Colonic mucosa (tissue), 4 donors: ENCODE data around the gene WDR93. TPM values are rescaled to one million over a fixed set of nuclear protein-coding genes. Genes with fewer than 3 reads are reported as not detected.

Source experiments
- DNase-seq: peaks from one replicate; pipeline ENCODE4 v3.0.0-alpha.2; 2020
- H3K27ac ChIP-seq: fragments of 200-600 bp; one replicate; pipeline ENCODE4 v1.8.0; 2021
- H3K27me3 ChIP-seq: fragments of 200-600 bp; one replicate; pipeline ENCODE4 v1.8.0; 2021
- H3K36me3 ChIP-seq: fragments of 200-600 bp; one replicate; pipeline ENCODE4 v1.8.0; 2021
- H3K4me1 ChIP-seq: fragments of 200-600 bp; one replicate; pipeline ENCODE4 v1.8.0; 2021; ENCODE audit warnings: mild to moderate bottlenecking
- H3K4me3 ChIP-seq: fragments of 200-600 bp; one replicate; pipeline ENCODE4 v1.8.0; 2021
- H3K9ac ChIP-seq, 2 donors: one replicate each; pipeline ENCODE4 v1.7.0; 2013; ENCODE audit warnings: control low read depth in 2 of 2, low read depth in 2 of 2, low read length in 2 of 2
- H3K9me3 ChIP-seq: fragments of 200-600 bp; one replicate; pipeline ENCODE4 v1.8.0; 2021
- intact Hi-C: fragments of 100-400 bp; cut with DNase I; formaldehyde crosslinking; loops from one replicate; pipeline ENCODE4 v1.14.1; 2022
- total RNA-seq, 2 donors: library from RNA; stranded (reverse); fragmentation: NEBNext Ultra II Directional in 1 of 2; extraction: Animal tissue kit (Norgen Biotek cat#: 25700) in 1 of 2; gene quantifications; one replicate each; pipeline ENCODE4 v1.2.1, GENCODE V29; 2021
- TF ChIP-seq, protein P1 (sequence below): fragments of 200-600 bp; IDR thresholded peaks from one replicate; pipeline ENCODE4 v1.8.0; 2022; ENCODE audit warnings: antibody characterized with exemption, mild to moderate bottlenecking
- donor health status: healthy.
- donor health status: DM: no; HTN: no; CAD: no.
- donor health status: DM: no; HTN: no; CAD: no.

The WDR93 gene
- total RNA-seq, 2 donors from 2014 or later = 0.13 TPM; not detected in 1

DNA sequence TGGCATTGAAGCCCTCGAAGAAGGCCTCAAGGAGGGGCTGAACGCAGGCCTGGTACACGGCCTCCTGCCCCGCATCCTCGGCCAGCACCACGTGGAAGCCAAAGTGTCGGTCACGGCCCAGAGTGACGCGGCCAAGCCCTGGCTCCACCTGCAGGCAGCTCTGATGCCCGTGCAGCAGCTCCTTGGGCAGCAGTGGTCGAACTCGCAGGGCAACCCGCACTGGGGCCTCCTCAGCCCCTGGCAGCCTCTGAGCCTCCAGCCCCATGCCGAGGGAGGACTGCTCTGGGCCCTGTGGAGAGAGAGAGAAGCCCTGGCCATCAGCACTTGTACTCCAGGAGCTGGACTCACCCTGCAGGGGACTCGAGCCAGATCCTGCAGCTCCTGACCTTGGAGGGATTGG is 37.9 kb upstream of the WDR93 start:
- Histone ChIP-seq H3K27me3 (peaks cover 12% of the 10 kb centered on the region), H3K9ac (no peak overlapping the region)

DNA sequence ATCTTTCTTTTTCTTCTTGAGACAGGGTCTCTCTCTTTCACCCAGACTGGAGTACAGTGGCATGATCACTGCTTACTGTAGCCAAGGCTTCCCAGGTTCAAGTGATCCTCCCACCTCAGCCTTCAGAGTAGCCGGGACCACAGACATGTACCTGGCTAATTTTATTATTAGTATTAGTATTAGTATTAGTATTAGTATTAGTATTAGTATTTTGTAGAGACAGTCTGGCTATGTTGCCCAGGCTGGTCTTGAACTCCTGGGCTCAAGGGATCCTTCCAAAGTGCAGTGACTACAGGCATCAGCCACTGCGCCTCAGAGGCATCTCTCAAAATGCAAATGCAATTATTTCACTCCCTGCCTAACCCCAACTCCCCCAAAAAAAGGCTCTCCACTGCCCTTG is 37.0 kb upstream of the WDR93 start:
- Histone ChIP-seq H3K9me3 (no peaks in the 10 kb centered on the region), H3K27me3 (peaks cover 12% of the 10 kb centered on the region), H3K36me3 (no peaks in the 10 kb centered on the region), H3K27ac (no peak overlapping the region), H3K4me1 (peaks cover 3% of the 10 kb centered on the region), H3K4me3 (no peak overlapping the region), H3K9ac (no peak overlapping the region)
- TF ChIP-seq, protein P1, sequence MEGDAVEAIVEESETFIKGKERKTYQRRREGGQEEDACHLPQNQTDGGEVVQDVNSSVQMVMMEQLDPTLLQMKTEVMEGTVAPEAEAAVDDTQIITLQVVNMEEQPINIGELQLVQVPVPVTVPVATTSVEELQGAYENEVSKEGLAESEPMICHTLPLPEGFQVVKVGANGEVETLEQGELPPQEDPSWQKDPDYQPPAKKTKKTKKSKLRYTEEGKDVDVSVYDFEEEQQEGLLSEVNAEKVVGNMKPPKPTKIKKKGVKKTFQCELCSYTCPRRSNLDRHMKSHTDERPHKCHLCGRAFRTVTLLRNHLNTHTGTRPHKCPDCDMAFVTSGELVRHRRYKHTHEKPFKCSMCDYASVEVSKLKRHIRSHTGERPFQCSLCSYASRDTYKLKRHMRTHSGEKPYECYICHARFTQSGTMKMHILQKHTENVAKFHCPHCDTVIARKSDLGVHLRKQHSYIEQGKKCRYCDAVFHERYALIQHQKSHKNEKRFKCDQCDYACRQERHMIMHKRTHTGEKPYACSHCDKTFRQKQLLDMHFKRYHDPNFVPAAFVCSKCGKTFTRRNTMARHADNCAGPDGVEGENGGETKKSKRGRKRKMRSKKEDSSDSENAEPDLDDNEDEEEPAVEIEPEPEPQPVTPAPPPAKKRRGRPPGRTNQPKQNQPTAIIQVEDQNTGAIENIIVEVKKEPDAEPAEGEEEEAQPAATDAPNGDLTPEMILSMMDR = no peak
- intact Hi-C loops = no loop called here
- DNase-seq = no peak

More for the DNA sequence above, 37.9 kb upstream of the WDR93 start:
- intact Hi-C loops = no loop called here
- Histone ChIP-seq H3K27ac (no peak overlapping the region), H3K4me1 (peaks cover 3% of the 10 kb centered on the region), H3K4me3 (no peak overlapping the region), H3K9me3 (no peaks in the 10 kb centered on the region), H3K36me3 (no peaks in the 10 kb centered on the region)
- TF ChIP-seq, protein P1 = no peak
- no peak for DNase-seq

DNA sequence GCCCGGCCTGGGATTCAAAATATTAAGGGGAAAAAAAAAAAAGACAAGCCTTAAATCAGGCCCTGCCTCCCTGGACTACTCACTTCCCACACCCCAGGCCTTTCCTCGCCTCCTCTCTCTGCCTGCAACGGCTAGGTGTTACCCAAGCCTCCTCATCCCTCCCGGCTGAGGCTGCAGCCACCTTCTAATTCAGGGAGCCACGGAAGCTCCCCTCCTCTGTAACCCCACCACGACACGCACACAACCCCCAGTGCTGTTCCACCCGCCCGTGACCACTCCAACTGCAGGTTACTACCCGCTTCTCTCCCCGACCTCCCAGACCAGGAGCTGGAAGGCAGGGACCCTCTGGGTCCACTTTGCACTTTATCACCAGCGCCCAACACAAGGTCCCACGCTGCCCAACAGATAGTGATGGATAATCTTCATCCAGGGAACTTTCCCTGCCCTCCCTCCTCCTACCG is 36.3 kb upstream of the WDR93 start:
- no peak for DNase-seq
- no peak overlapping the region for H3K27ac ChIP-seq
- peaks cover 12% of the 10 kb centered on the region for H3K27me3 ChIP-seq
- peaks cover 3% of the 10 kb centered on the region for H3K4me1 ChIP-seq
- TF ChIP-seq, protein P1 = no peak
- no peaks in the 10 kb centered on the region for H3K36me3 ChIP-seq
- intact Hi-C loops = no loop called here
- H3K4me3 ChIP-seq = peak overlapping the region; percentile 52
- H3K9ac ChIP-seq = peak overlapping the region; percentile 9 to 78
- H3K9me3 ChIP-seq = no peaks in the 10 kb centered on the region

DNA sequence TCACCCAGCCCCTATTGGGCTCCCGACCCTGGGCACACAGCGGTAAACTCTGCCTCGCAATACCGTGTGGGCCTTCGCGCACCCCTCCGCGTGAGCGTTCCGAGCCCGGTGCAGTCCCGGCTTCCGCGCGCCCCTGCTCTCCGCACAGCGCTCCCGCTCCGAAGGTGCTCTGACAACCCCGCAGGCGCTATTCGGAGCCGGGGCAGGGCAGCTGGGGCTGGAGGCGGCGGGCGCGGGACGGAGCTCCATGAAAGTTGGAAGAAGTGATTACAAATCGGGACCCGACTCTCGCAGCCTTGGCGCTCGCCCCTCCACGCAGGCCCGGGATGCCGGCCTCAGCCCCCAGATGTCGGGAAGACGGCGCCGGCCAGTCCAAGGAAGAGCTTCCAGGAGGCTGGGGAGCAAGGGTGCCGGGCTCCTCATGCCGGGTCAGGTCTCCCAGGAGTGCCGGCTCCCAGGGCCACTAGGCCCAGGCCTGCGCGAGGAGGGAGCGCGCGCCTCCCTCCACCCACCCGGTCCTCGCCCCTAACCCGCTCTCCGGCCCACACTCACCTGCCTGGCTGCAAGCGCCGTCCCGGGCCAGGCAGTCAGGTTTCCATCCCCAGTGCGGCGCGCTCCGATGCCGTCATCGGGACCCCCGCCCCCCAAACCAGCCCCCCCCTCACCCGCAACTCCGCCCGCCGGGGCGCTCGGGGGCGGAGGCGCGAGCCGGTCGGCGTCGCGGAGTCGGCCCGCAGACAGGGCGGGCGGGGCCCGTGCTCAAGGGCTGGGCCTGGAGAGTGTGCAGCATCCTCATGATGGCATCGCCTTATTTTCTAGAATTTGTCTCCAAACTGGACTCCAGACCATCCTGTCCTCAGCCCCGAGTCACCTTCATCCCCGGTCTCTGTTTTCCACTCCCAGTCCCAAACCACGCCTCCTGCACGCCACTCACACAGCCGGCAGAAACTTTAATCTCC is 35.5 kb upstream of the WDR93 start, which contains the start of gene KIF7:
Gene KIF7 (minus strand): TSS at position 621 of the 959 bp plus-strand sequence. CDS start 2,537 bp downstream, outside the sequence.
- peaks cover 12% of the 10 kb centered on the region for H3K27me3 ChIP-seq
- intact Hi-C loops = no loop called here
- H3K4me3 ChIP-seq = peak within 1 kb of the TSS; percentile 52
- TF ChIP-seq, protein P1 = no peak
- H3K36me3 ChIP-seq = no peaks in the 10 kb centered on the region
- H3K27ac ChIP-seq = no peak within 1 kb of the TSS
- H3K9ac ChIP-seq = peak within 1 kb of the TSS; percentile 46 to 78
- H3K9me3 ChIP-seq = no peaks in the 10 kb centered on the region
- no peak for DNase-seq
- peaks cover 3% of the 10 kb centered on the region for H3K4me1 ChIP-seq

DNA sequence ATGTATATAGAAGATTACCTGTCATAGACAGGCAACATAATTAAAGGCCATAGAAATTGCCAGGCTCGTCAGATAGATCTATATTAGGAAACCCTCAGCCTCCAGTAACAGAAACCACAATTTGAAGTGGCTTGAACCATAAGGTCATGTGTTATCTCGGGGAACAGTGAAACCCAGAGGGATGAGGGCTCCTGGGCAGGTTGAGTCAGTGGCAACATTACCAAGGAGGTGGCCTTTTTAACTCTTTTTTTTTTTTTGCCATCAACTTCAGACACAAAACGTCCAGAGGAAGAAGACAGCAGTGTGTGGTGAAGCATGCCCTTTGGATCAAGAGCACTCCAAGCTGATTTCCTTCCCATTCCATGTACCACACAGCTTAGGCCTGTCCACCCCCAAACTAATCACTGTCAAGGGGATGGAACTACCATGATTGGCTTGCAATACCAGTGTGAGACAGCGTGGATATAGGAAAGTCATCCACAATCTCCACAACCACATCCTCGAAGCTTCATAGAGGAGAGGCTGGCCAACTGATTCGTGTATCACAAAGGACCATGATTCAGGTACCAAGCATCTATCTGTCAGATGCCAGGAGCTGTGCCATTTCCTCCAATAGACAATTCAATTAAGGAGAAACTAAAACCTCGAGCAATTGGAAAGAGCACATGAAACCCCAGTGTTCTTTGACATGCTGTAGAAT is 34.3 kb upstream of the WDR93 start:
- Histone ChIP-seq H3K9ac (no peak overlapping the region), H3K27me3 (peaks cover 12% of the 10 kb centered on the region), H3K4me1 (peaks cover 3% of the 10 kb centered on the region), H3K9me3 (no peaks in the 10 kb centered on the region), H3K27ac (no peak overlapping the region), H3K36me3 (no peaks in the 10 kb centered on the region), H3K4me3 (no peak overlapping the region)
- TF ChIP-seq, protein P1 = no peak
- intact Hi-C loops = no loop called here
- DNase-seq = no peak
